GM12864 (cell line): ENCODE data around the gene ZNF385C.
"Not testable (repeated sequence)": the region's sequence is repeated elsewhere in the genome, so short reads cannot be mapped to it uniquely, and the experiment has no call there.

Experiments used
- DNase-seq: peaks from one replicate; pipeline ENCODE4 v3.0.0-alpha.2; 2011; ENCODE audit warnings: low read depth
- H3K4me3 ChIP-seq: 2 replicates; pipeline ENCODE4 v1.5.1; 2011; ENCODE audit warnings: mild to moderate bottlenecking, low read depth, low read length, control low read depth
- CTCF ChIP-seq: IDR thresholded peaks from 2 replicates; pipeline ENCODE4 v1.5.1; 2011; ENCODE audit warnings: low read depth, mild to moderate bottlenecking, moderate library complexity, low read length, control low read depth, inconsistent platforms; ENCODE audit errors: missing control alignments

Gene ZNF385C

GRCh38 chr17:42016941-42017865, 81.1 kb downstream of the ZNF385C start, which contains the start of gene DNAJC7:
Gene DNAJC7 (minus strand): TSS chr17:42017439. CDS start chr17:42017416, 23 bp downstream.
- TF ChIP-seq CTCF = no peak
- H3K4me3 ChIP-seq = peak within 1 kb of the TSS; percentile 97
- peak; percentile 81 for DNase-seq

- no peak for DNase-seq
- TF ChIP-seq CTCF = no peak
- peak overlapping the region; percentile 97 for H3K4me3 ChIP-seq
Observed at GRCh38 chr17:42016411-42016831, 81.9 kb downstream of the ZNF385C start.

- H3K4me3 ChIP-seq, DNase-seq: not testable (repeated sequence)
Observed at GRCh38 chr17:42013740-42014139, 84.5 kb downstream of the ZNF385C start.

- H3K4me3 ChIP-seq, DNase-seq: not testable (repeated sequence)
Observed at GRCh38 chr17:42012363-42012762, 85.9 kb downstream of the ZNF385C start.

GRCh38 chr17:42010898-42011516, 87.3 kb downstream of the ZNF385C start:
- no peak for TF ChIP-seq CTCF
- DNase-seq = no peak
- no peak overlapping the region for H3K4me3 ChIP-seq

- H3K4me3 ChIP-seq, DNase-seq: not testable (repeated sequence)
Observed at GRCh38 chr17:42010266-42010680, 88.0 kb downstream of the ZNF385C start.

- no peak for DNase-seq
- no peak overlapping the region for H3K4me3 ChIP-seq
- peak; percentile 8 for TF ChIP-seq CTCF
Observed at GRCh38 chr17:42009170-42009569, 89.1 kb downstream of the ZNF385C start.

- no peak overlapping the region for H3K4me3 ChIP-seq
- no peak for DNase-seq
- TF ChIP-seq CTCF = no peak
Observed at GRCh38 chr17:42005166-42005565, 93.1 kb downstream of the ZNF385C start.
